Amygdala (tissue), 56 donors: ENCODE data around the gene CAMK2D.
"Not testable (repeated sequence)": the region's sequence is repeated elsewhere in the genome, so short reads cannot be mapped to it uniquely, and the experiment has no call there.

ENCODE experiments used
- DNase-seq, 56 donors: peaks; one replicate each; lab custom pipeline; 2025; lab: John Stamatoyannopoulos, UW

Gene CAMK2D

DNA sequence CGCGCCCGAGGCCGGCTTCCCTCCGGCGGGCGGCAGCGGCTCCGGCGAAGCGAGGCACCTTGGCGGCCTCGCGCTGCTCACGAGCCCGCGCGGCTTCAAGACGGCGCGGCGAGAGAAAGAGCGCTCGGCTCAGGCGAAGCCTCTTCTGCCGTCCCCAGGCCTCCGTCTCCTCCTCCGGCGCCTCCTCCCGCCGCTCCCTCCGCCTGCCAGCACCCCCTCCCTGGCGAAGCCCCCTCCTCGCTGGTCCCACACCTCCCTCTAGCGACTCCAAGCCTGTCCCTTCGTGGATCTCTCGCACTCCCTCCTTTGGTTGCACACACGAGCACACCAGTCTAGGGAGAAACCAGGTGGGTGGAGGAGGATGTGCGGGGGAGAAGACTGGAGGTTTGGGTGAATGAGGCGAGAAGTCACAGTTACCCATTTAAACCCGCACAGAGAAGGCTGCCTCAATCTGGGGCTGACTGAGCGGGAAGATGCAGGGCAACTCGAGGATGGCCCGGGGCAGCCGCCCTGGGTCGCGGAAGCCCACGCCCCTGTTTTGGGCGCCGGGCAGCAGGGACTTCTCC lies at the start of gene CAMK2D:
Gene CAMK2D, minus strand, starts transcription at position 119 of the 566 bp plus-strand sequence. CDS start 670 bp downstream, outside the sequence.
- DNase-seq = peak; percentile 47 to 95 (median 86)

DNA sequence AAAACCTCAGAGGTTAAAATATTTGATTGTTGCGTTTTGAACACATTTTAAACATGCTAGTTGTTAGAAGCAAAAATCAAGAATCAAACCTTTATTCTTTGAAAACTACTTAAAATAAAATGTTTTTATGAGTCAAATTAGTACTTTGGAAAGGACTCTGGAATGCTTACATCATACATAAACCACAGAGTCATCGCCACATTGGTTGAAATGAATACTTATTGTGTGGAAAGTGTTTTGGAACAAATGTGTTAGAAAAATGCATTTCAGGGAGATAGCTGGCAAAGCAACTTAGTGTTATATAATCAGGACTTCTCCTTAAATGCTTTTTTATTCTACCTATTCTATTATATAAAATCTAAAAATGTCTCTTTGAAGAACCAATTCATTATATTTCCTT lies 49.4 kb upstream of the CAMK2D start:
- DNase-seq = no peak

DNA sequence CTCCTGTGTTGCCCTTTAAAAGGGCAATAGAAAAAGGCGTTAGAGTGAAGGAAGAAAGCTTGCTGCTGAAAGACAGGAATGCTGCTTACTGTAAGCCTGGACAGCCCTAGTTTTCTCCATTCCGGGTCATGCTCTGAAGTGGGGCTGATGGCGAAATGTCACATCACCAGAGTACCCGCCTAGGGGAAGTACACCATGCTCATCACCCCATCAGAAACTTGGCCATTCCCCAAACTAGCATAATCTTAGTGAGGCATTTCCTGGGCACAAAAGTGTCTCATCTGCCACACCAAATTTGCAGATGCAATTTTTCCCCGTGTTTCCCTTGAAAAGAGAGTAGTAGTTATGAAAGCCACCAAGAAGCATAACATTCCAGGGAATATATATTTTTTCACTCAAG lies 47.8 kb upstream of the CAMK2D start:
- peak in 9 of 56 donors; percentile 0 to 48 (median 9) for DNase-seq

DNA sequence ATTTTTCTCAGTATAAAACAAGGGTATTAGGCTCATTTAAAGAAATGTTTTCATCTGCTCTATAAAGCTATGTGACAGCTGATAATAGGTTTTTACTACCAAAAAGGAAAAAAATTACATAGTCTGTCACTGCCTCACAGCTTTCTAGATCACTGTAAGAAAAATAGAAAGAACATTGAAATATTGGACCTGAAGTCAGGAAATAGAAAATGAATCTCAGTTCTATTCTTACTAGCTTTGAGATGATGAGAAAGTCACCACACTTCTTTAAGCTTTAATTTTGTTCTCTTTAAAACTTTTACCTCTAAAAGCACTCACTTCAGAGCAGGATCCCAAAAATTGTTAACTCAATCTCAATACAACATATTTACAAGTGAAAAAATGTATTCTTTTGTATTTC lies 45.3 kb upstream of the CAMK2D start:
- DNase-seq = no peak

DNA sequence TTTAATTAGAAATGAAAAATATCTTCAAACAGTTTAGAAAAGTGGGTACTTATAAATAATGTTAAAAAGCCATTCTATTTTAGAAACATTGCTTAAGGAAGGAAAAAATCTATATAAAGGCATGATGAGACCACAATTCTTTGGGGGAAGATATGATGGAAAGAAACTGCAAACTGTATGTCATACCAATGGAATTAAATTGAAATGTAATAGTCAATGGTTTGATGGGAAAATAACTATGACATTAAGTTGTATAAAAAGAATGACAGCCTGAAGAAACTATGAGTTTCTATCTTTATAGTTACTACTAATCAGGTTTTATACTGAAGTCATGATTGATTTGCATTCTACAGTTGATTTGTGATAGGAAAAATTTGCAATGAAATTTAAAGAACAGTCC lies 40.3 kb upstream of the CAMK2D start:
- DNase-seq = no peak

DNA sequence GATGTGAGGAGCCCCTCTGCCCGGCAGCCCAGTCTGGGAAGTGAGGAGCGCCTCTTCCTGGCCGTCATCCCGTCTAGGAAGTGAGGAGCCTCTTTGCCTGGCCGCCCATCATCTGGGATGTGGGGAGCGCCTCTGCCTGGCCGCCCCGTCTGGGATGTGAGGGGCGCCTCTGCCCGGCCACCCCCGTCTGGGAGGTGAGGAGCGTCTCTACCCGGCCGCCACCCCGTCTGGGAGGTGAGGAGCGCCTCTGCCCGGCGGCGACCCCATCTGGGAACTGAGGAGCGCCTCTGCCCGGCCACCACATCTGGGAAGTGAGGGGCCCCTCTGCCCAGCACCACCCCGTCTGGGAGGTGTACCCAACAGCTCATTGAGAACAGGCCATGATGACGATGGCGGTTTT lies 34.8 kb upstream of the CAMK2D start:
- not testable (repeated sequence) for DNase-seq

DNA sequence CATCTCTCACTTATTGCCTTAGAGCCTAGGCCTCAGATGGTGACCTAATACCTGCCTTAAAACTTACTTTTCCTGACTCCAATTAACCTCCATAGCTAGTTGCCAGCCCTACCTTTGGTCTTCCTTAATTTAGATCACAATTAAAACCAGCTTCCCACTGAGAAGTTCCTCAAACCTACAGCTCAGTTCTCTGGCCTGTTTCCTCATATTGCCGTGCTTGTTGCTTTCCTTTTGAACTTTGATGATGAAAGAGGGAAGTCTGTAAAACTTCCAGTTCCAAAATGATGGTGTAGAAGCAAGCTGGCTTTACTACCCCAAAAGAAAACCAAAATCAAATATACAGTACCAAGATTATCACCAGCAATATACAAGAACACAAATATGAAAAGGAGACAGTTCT lies 28.9 kb upstream of the CAMK2D start:
- DNase-seq = peak in 1 of 56 donors; percentile 1

DNA sequence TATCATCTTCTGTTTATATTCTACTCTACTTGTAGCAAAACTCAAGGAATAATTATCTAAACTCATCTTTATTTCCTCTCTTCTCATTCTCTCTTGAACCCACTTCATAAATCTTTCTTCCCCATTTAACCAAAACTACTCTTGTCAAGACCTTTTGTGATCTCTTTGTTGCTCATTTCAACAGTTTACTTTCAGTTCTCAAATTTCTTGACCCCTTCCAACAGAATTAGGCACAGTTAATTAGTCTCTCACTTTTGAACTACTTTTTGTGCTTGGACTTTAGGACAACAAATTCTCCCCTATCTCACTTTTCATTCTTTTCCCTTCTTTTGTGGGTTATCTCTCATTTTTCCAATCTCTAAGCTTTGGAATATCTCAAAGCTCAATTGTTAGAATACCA lies 27.4 kb upstream of the CAMK2D start:
- no peak for DNase-seq

DNA sequence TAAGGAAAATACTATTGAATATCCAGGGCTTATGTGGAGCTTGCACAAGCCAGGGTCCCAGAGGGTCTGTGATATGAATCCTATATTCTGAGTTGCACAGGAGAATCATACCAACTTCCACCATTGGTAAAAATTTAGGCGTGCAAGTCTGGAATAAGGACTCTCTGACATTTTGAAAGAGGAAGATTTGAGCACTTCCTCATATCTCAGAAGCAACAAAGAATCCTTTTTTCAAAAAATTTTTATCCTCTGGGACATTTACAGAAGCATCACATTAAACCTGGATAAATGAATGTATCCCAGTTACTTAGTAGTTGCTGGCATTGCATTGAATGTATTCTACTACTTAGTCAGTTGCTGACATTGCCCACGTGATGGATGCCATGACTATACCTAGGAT lies 24.2 kb upstream of the CAMK2D start:
- DNase-seq = no peak

DNA sequence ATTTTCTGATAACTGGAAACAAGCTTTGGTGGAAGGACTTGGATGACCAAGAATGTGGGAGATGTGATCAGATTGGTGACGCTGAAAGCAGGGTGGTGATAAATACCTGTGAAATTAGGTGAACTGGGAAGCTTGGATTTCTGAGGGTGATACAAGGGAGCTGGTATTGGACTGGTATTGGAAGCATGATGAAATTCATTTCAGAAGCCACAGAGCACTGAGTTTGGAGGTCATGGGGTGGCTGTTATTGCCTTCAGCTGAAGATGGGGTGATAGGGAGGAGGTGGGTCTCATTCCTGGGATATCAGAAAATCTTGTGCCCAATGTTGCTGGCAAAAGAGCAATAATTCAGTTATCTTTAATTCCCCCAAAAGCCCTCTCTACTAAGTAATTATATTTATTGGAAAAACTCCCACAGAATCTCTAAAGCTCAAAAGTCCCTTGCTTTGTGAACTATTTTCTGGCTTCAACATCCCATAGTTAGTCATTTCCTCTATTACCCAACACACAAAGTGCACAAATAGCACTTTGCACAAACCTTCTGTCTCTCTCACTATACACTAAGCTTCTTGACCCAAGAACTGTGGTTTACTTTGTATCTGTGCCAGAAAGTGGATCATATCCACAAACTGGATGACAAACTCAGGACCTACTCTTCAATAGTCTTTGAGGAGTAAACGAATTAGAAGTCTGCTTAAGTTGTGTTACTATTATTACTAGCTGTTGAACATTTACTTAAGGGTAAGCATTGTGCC lies 23.1 kb upstream of the CAMK2D start:
- no peak for DNase-seq

DNA sequence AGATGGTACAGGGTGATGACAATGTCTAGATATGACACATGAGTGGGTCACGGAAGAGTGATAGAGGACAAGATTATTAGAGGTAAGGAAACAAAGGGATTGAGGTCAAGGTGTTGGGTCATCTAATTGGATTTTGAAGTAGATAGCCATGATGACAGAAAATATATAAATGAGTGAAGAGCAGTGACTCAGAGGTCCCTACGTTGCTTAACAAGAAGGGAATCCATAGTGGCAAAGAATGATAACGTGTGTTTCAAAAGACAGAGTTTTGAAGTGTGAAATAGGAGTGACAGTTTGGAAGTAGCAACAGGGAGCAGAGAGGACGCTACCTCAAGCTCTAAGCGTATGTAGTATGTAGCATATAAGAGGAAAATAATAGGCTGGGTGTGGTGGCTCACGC lies 22.2 kb upstream of the CAMK2D start:
- DNase-seq = no peak

DNA sequence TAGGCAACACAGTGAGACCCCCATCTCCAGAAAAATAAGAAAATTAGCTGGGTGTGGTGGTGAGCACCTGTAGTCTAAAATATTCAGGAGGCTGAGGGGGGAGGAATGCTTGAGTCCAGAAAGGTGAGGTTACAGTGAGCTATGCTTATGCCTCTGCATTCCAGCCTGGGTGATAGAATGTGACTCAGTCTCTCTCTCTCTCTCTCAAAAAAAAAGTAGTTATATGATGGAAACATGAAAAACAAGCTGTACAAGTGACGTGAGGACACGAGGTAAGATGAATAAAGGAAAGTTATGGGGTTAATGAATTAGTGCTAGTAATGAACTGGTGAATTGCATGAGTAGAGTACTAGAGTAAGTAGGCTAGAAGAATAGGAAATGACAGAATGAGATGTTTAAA lies 21.8 kb upstream of the CAMK2D start:
- DNase-seq = no peak

DNA sequence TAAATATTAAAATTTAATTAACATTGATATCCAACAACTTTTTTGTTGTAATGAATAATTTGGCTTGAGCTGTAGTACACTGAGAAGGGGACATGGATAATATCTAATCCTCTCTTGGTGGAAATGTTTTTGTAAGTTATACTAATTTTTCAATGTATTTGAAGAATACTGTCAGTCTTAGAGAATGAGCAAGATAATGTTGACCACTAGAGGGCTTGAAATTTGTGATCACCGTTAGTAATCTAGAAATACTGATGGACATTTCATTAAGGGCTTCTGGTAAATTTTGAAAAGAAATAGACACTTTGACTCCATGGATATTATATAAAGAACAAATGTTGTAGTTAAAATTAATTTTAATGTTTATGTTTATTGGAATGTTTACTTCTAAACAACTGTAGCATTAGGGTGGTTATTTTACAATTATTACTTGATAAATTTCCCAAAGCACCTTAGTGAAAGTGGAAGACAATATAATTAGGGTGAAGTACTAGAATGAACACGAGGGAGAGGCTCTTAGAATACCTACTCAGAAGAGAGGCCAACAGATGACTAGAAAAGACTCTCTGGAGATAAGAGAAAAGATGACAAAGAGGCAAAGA lies 20.0 kb upstream of the CAMK2D start:
- DNase-seq = peak in 1 of 56 donors; percentile 24

DNA sequence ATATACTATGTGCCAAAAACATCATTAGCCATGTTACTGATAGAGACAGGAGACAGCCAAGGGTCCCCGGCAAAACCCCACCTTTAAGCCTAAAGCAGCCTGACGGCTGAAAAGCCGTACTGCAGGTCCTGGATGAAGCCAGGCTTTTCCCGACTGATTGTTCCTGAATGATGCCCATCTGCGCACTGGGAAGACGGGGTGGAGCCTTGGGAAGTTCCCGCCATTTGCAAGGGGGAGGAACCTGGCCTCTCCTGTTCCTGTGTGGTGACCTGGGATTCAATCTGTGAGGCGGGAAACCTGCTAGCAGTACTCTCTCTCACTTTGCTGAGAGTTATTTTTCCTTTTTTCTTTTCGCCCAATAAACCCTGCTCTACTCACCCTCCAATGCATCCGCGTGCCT lies 15.1 kb upstream of the CAMK2D start:
- DNase-seq = no peak

DNA sequence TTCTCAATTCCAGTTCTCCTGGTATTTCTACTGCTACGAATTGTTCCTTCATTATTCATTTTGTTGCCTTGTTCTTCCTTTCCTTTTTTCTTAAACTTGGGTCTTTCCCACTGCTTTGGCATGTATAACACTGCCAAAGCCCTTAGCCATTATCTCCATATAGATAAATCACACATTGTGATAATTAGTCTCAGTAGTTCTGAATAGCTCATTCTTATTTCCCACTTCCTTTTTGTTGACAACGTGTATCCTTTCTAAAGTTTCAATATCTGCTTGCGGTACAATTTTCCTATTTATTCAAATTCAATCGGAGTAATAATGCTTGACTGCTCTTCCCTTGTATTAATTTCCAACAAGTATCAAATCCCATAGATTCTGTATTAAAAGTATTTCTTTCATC lies 14.5 kb upstream of the CAMK2D start:
- DNase-seq = no peak

DNA sequence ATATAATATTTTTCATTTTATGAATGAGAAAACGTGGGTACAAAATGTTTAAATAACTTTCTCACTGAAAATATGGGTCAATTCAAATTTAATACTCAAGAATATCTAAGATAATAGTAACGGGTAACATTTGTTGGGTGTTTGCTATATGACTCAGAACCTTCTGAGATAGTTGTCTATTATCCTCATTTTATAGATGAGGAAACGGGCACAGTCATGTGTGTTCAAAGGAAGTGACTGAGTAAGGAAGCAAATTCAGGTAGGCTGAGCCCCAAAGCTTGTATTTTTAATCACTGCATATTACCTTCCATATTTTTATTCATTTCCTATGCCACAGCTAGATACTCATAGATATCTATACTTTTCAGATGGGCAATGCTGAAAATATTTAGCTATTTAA lies 12.2 kb upstream of the CAMK2D start:
- DNase-seq = no peak

DNA sequence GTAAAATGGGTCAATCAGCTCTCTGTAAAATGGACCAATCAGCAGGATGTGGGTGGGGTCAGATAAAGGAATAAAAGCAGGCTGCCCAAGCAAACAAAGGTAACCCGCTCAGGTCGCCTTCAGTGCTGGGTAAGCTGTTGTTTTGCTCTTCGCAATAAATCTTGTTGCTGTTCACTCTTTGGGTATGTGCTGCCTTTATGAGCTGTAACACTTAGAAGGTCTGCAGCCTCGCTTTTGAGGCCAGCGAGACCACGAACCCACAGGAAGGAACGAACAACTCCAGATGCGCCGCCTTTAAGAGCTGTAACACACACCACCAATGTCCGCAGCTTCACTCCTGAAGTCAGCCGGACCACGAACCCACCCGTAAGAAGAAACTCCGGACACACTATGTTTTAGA lies 11.5 kb upstream of the CAMK2D start:
- DNase-seq = no peak

DNA sequence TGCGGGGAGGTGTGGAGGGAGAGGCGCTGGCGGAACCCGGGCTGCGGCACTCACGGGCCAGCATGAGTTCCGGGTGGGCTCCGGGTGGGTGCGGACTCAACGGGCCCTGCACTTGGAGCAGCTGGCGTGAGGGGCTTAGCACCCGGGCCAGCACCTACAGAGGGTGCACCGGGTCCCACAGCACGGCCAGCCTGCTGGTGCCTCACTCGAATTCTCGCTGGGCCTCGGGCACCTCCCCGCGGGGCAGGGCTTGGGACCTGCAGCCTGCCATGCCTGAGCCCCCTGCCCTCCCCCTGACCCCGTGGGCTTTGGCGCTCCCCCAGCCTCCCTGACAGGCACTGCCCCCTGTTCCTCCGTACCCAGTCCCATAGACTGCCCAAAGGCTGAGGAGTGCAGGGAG lies 10.8 kb upstream of the CAMK2D start:
- no peak for DNase-seq

DNA sequence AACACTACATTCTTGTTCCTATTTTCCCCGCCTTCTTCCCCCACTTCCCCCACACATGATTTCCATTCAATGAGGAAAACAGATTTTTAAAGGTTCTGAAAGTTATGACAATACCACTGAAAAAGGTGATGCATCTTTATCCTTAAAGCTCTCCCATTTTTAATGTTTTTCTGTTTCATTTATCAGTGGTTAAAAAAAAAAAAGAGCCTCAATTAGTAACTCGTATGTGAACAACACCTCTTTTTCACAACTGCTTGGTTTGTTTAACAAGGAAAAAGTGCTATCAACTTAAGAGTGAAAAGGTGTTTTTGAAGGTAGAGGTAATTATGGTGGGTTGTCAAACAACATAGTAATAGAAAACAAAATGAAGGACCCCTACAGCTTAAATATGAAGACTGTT lies 8.2 kb upstream of the CAMK2D start:
- no peak for DNase-seq

DNA sequence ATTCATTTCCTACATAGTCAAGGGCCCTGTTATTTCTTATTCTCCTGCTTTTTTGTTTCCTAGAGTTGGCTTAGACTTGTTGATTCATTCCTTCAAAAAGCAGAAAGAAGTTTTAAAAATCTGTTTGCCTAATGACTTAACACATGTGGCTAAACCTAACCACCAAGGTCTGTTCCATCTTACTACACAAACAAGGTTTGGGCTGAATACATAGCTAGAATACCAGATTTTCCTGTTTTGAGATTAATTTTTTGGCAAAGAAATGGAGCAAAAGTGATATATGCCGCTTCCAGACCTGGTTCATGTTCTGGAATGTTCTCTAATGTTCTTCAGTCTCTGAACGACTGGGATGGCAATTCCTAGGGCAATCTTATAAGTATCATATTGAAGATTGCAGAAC lies 7.4 kb upstream of the CAMK2D start:
- no peak for DNase-seq

DNA sequence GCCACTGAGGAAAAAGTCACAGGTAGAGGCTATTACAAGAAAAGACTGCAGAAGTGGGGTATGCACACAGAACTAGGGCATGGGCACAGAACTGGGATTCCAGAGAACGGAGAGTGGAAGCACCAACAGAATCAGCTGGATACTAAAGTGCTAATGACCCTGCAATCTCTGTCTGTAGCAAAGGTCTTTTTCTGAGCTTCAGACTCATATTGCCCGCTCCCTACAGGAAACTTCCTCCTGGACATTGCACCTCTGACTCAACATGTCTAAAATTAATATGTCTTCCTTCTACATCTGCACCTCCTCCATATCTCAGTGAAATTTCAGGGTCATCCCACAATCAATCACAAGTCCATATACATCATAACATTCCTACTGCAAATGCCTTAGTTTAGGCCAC lies 5.3 kb upstream of the CAMK2D start:
- DNase-seq = no peak

DNA sequence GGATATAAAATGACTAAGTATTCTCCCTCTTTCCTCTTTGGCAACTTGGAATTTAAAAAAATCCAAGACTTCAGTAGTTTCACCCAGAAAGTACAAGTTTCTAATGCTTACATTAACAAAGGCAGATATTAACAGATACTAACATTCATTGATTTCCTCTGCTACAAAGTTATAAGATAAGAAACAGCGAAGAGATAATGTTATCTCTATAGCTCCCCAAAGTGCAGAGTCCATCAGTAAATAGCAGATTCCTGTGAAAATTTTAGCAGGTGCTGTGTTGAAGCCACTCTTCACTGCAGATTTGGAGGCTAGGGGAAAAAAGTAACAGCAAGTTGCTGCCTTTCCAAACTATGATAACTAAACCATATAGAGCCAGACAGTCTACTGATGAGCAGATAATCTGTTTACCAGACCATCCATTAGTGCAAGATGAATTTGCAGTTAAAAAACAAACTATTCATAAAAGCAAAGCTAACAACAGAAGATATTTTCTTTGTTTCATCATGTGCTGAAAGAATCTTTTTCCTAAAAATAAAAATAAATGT lies 3.3 kb upstream of the CAMK2D start:
- DNase-seq = no peak
